ENCODE data around the gene SLC2A8. TPM values are rescaled to one million over a fixed set of nuclear protein-coding genes. Genes with fewer than 3 reads are reported as not detected.

The SLC2A8 gene
- polyA plus RNA-seq, 4 donors: 12.3 to 30.0 (median 17.0) TPM

GRCh38 chr9:127451858-127452656 is 55.1 kb downstream of the SLC2A8 start:
- no peak for DNase-seq (ENCODE audit: low read depth in 4 of 4, low spot score in 3 of 4)

- DNase-seq (ENCODE audit: low read depth in 4 of 4, low spot score in 3 of 4): no peak
These were observed 55.7 kb downstream of the SLC2A8 start for GRCh38 chr9:127452691-127453090.

GRCh38 chr9:127455324-127455992 is 58.5 kb downstream of the SLC2A8 start:
- DNase-seq (ENCODE audit: low read depth in 4 of 4, low spot score in 3 of 4): no peak

- no peak for DNase-seq (ENCODE audit: low read depth in 4 of 4, low spot score in 3 of 4)
These were observed 60.4 kb downstream of the SLC2A8 start for GRCh38 chr9:127457191-127457878.

Other genes with a start within 250 kb of the SLC2A8 start
- gene GARNL3, start 132.4 kb upstream of the SLC2A8 start, polyA plus RNA-seq (ENCODE audit: insufficient read length in 4 of 4): 10 to 100 TPM; 13.7 to 30.4 (median 17.1) TPM
- gene ZNF79, start 27.2 kb downstream of the SLC2A8 start, polyA plus RNA-seq (ENCODE audit: insufficient read length in 4 of 4): 1 to 10 TPM; 5.6 to 7.4 (median 6.9) TPM
- gene RPL12, start 54.2 kb downstream of the SLC2A8 start, polyA plus RNA-seq (ENCODE audit: insufficient read length in 4 of 4): 1,000 to 10,000 TPM; 1,332 to 1,605 (median 1,566) TPM
- 10 to 100 TPM; 14.2 to 21.1 (median 16.9) TPM for gene LRSAM1, start 54.3 kb downstream of the SLC2A8 start, polyA plus RNA-seq (ENCODE audit: insufficient read length in 4 of 4)
- 10 to 100 TPM; 23.8 to 36.9 (median 29.2) TPM for gene STXBP1, start 215.1 kb downstream of the SLC2A8 start, polyA plus RNA-seq (ENCODE audit: insufficient read length in 4 of 4)

Data from left renal pelvis (tissue), 4 donors.